Keratinocyte (primary cell): Measurements from ENCODE around the gene SLC32A1. TPM values are rescaled to one million over a fixed set of nuclear protein-coding genes. Genes with fewer than 3 reads are reported as not detected.

Source experiments
- DNase-seq: peaks from one replicate; pipeline ENCODE4 v3.0.0-alpha.2; 2011; ENCODE audit warnings: low read depth, missing footprints, low spot score
- FAIRE-seq: peaks from 2 replicates; lab custom pipeline; 2011; peaks lifted over from hg19 to GRCh38; lab: Jason Lieb, UNC
- H2AFZ ChIP-seq: 2 replicates; pipeline ENCODE4 v1.6.0; 2012; ENCODE audit warnings: low read length, control low read depth, inconsistent platforms; ENCODE audit not compliant: control insufficient read depth
- H3K27ac ChIP-seq: 2 replicates; pipeline ENCODE4 v1.5.1; 2011; ENCODE audit warnings: low read length; ENCODE audit not compliant: control insufficient read depth, insufficient read depth
- H3K27me3 ChIP-seq: 3 replicates; pipeline ENCODE4 v1.6.0; 2011; ENCODE audit warnings: low read length; ENCODE audit not compliant: control insufficient read depth, insufficient read depth; ENCODE audit errors: extremely low read depth
- H3K36me3 ChIP-seq, 2 experiments: 2 replicates in 1 of 2; 3 replicates in 1 of 2; pipeline ENCODE4 v1.5.1; 2011; ENCODE audit warnings: low read length in 2 of 2, mild to moderate bottlenecking in 1 of 2; ENCODE audit not compliant: control insufficient read depth in 2 of 2, insufficient read depth in 2 of 2; ENCODE audit errors: extremely low read depth in 1 of 2
- H3K4me1 ChIP-seq: 3 replicates; pipeline ENCODE4 v1.5.1; 2011; ENCODE audit warnings: low read length; ENCODE audit not compliant: control insufficient read depth, insufficient read depth; ENCODE audit errors: extremely low read depth
- H3K4me2 ChIP-seq: 3 replicates; pipeline ENCODE4 v1.6.0; 2011; ENCODE audit warnings: low read depth, low read length; ENCODE audit not compliant: control insufficient read depth, insufficient read depth; ENCODE audit errors: extremely low read depth
- H3K4me3 ChIP-seq, 3 experiments: fragments of 200-600 bp in 1 of 3; sonication (generic) in 1 of 3; 2 replicates in 2 of 3; 3 replicates in 1 of 3; pipeline ENCODE4 v1.5.1; 2011 to 2016; ENCODE audit warnings: low read length in 3 of 3, mild to moderate bottlenecking in 3 of 3, control low read depth in 2 of 3, inconsistent platforms in 1 of 3, low read depth in 1 of 3, mixed read lengths in 1 of 3, mixed run types in 1 of 3, moderate library complexity in 1 of 3; ENCODE audit not compliant: control insufficient read depth in 2 of 3, insufficient read depth in 2 of 3; ENCODE audit errors: extremely low read depth in 1 of 3
- H3K79me2 ChIP-seq: 2 replicates; pipeline ENCODE4 v1.6.0; 2012; ENCODE audit warnings: low read length; ENCODE audit not compliant: control insufficient read depth, insufficient read depth
- H3K9ac ChIP-seq: 3 replicates; pipeline ENCODE4 v1.6.0; 2011; ENCODE audit warnings: low read length; ENCODE audit not compliant: control insufficient read depth, insufficient read depth; ENCODE audit errors: extremely low read depth
- H3K9me1 ChIP-seq: 3 replicates; pipeline ENCODE4 v1.6.0; 2011; ENCODE audit warnings: low read length; ENCODE audit not compliant: control insufficient read depth, insufficient read depth; ENCODE audit errors: extremely low read depth
- H3K9me3 ChIP-seq: 2 replicates; pipeline ENCODE4 v1.5.1; 2012; ENCODE audit warnings: low read depth, low read length; ENCODE audit not compliant: control insufficient read depth
- H4K20me1 ChIP-seq: 3 replicates; pipeline ENCODE4 v1.6.0; 2011; ENCODE audit warnings: low read length; ENCODE audit not compliant: control insufficient read depth, insufficient read depth; ENCODE audit errors: extremely low read depth
- EZH2 ChIP-seq: IDR thresholded peaks from one replicate; pipeline ENCODE4 v1.6.1; 2012; ENCODE audit warnings: inconsistent platforms, mild to moderate bottlenecking, low read length, moderate library complexity
- dilution Hi-C: fragments of 300-500 bp; cut with MboI; formaldehyde crosslinking; loops from one replicate; pipeline ENCODE4 v1.7.0; 2020; ENCODE audit warnings: low sequenced_read_pairs; ENCODE audit not compliant: extremely low pct_ligation_motif_present
- polyA plus RNA-seq, 5 experiments: library from polyadenylated mRNA; depleted of rRNA in 3 of 5; stranded (reverse) in 3 of 5; stranded (forward) in 1 of 5; unstranded in 1 of 5; fragments of >200 nt; gene quantifications; 1 replicate in 1 of 5; 2 replicates in 3 of 5; 3 replicates in 1 of 5; pipeline versions ENCODE4 v1.2.1 to v1.2.3, GENCODE V29; 2011 to 2012; ENCODE audit warnings: missing spikeins in 2 of 5, low read depth in 1 of 5, low replicate concordance in 1 of 5
- TF ChIP-seq, protein P1 (sequence below), 3 experiments: IDR thresholded peaks in 1 of 3; conservative IDR thresholded peaks in 1 of 3; optimal IDR thresholded peaks in 1 of 3; 2 replicates in 2 of 3; 3 replicates in 1 of 3; pipeline versions ENCODE3 to v1.5.1; 2011; ENCODE audit warnings: low read length in 3 of 3, mild to moderate bottlenecking in 3 of 3, moderate library complexity in 2 of 3, control low read depth in 1 of 3, inconsistent platforms in 1 of 3; ENCODE audit not compliant: insufficient read depth in 2 of 3; ENCODE audit errors: extremely low read depth in 1 of 3

Gene SLC32A1
- polyA plus RNA-seq, 1 donor (not counting 4 experiments of a cell fraction or from before 2014, with no cell fraction given) = not detected

DNA sequence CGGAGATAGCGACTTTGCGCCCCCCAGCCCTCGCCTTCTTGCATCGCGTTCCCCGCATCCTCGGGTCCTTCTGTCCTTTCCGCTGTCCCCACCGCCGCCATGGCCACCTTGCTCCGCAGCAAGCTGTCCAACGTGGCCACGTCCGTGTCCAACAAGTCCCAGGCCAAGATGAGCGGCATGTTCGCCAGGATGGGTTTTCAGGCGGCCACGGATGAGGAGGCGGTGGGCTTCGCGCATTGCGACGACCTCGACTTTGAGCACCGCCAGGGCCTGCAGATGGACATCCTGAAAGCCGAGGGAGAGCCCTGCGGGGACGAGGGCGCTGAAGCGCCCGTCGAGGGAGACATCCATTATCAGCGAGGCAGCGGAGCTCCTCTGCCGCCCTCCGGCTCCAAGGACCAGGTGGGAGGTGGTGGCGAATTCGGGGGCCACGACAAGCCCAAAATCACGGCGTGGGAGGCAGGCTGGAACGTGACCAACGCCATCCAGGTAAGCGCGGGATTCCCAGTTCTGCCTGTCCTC lies 401 bp downstream of the SLC32A1 start:
- no peaks in the 10 kb centered on the region for H3K4me1 ChIP-seq
- no peak overlapping the region for H3K4me3 ChIP-seq
- FAIRE-seq (no peak), DNase-seq (no peak)
- no peak overlapping the region for H3K4me2 ChIP-seq
- dilution Hi-C loops = no loop called here
- H4K20me1 ChIP-seq = peaks cover 9% of the 10 kb centered on the region
- peaks cover 99% of the 10 kb centered on the region for H3K27me3 ChIP-seq
- H3K9ac ChIP-seq = no peak overlapping the region
- peak; percentile 74 for TF ChIP-seq EZH2
- TF ChIP-seq, protein P1, sequence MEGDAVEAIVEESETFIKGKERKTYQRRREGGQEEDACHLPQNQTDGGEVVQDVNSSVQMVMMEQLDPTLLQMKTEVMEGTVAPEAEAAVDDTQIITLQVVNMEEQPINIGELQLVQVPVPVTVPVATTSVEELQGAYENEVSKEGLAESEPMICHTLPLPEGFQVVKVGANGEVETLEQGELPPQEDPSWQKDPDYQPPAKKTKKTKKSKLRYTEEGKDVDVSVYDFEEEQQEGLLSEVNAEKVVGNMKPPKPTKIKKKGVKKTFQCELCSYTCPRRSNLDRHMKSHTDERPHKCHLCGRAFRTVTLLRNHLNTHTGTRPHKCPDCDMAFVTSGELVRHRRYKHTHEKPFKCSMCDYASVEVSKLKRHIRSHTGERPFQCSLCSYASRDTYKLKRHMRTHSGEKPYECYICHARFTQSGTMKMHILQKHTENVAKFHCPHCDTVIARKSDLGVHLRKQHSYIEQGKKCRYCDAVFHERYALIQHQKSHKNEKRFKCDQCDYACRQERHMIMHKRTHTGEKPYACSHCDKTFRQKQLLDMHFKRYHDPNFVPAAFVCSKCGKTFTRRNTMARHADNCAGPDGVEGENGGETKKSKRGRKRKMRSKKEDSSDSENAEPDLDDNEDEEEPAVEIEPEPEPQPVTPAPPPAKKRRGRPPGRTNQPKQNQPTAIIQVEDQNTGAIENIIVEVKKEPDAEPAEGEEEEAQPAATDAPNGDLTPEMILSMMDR (optimal IDR thresholded peaks at IDR 0.05 in 1 of 3, IDR thresholded peaks at IDR 0.05 in 1 of 3, conservative IDR thresholded peaks at IDR 0.05 in 1 of 3; ENCODE audit: extremely low read depth in 1 of 3, insufficient read depth in 2 of 3, low read length in 3 of 3) = no peak
- H3K9me3 ChIP-seq = peaks cover 2% of the 10 kb centered on the region
- no peaks in the 10 kb centered on the region for H3K79me2 ChIP-seq
- H3K27ac ChIP-seq = no peak overlapping the region
- H3K36me3 ChIP-seq = no peaks in the 10 kb centered on the region
- no peaks in the 10 kb centered on the region for H3K9me1 ChIP-seq
- H2AFZ ChIP-seq = no peak overlapping the region

DNA sequence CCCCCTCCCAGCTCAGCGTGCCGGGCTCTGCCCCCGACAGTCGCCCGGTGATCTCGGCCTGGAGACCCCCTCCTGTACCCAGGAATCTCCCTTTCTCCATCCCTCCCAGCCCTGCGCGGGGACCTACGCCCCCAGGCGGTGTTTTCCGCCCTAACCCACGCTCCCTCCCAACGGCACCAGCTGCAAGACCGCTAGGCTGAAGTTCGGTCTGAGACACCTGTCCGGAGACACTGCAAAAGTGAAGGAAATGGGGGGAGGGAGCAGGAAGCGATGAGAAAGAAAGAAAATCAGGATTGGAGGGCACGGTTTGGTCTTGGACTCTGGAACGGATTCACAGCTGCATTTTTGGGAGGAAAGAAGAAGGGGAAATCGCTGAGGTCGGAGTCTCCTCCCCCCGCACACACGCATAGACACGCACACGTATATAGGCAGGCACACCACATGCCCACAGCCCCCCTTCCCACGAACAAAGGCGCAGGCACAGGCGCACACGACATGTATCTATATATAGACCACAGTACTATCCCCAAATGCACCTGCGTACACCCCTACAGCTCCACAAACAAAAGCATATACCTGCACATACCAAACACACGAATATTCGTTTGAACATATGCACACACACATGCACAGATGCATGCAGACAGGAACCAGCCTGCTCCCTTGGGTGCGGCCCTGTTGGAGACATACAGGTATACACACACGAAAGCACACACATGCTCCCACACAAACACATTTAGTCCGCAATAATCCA lies 1.0 kb downstream of the SLC32A1 start:
- FAIRE-seq (no peak), DNase-seq (no peak)
- H2AFZ ChIP-seq = no peak overlapping the region
- H3K27me3 ChIP-seq = peaks cover 99% of the 10 kb centered on the region
- peaks cover 2% of the 10 kb centered on the region for H3K9me3 ChIP-seq
- no peak overlapping the region for H3K4me2 ChIP-seq
- H3K36me3 ChIP-seq = no peaks in the 10 kb centered on the region
- peaks cover 4% of the 10 kb centered on the region for H3K4me1 ChIP-seq
- no peak overlapping the region for H3K27ac ChIP-seq
- H3K4me3 ChIP-seq = no peak overlapping the region
- no peak for TF ChIP-seq EZH2
- TF ChIP-seq, protein P1 (optimal IDR thresholded peaks at IDR 0.05 in 1 of 3, IDR thresholded peaks at IDR 0.05 in 1 of 3, conservative IDR thresholded peaks at IDR 0.05 in 1 of 3; ENCODE audit: extremely low read depth in 1 of 3, insufficient read depth in 2 of 3, low read length in 3 of 3) = no peak
- no peaks in the 10 kb centered on the region for H3K79me2 ChIP-seq
- H4K20me1 ChIP-seq = peaks cover 11% of the 10 kb centered on the region
- no peak overlapping the region for H3K9ac ChIP-seq
- no peaks in the 10 kb centered on the region for H3K9me1 ChIP-seq
- dilution Hi-C loops = no loop called here
